ENCODE results near the gene POU6F1.

DNA sequence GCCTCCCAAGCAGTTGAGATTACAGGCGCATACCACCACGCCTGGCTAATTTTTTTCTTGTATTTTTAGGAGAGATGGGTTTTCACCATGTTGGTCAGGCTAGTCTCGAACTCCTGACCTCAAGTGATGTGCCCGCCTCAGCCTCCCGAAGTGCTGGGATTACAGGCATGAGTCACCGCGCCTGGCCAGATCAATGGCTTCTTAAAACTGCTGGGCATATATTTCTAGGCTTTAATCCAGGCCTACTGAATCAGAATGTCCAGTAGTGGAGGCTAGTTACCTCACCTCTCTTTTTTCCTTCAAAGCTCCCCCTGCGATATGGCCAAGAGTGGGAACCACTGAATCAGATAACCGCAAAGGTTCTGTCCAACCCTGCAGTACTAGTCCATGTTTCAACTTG lies 17.1 kb downstream of the POU6F1 start:
- TF ChIP-seq CTCF (IDR thresholded peaks at IDR 0.05) (no peak), POLR2A (IDR thresholded peaks at IDR 0.05) (no peak)
